GM19468 (cell line): Measurements from ENCODE around the gene GABRD.

Source experiments
- ATAC-seq: cut with Tn5 transposase; IDR thresholded peaks from one replicate; pipeline ENCODE4 v1.9.1; 2021; ENCODE audit warnings: mild to moderate bottlenecking, moderate library complexity, moderate number of reproducible peaks; ENCODE audit not compliant: unreplicated experiment; ENCODE audit errors: extremely low read depth

GABRD gene

GRCh38 chr1:2033165-2033564 lies 14.0 kb downstream of the GABRD start:
- no peak for ATAC-seq

- no peak for ATAC-seq
Observed at GRCh38 chr1:2036287-2036686, 17.1 kb downstream of the GABRD start.

- ATAC-seq: no peak
Observed at GRCh38 chr1:2037314-2037979, 18.3 kb downstream of the GABRD start.

DNA sequence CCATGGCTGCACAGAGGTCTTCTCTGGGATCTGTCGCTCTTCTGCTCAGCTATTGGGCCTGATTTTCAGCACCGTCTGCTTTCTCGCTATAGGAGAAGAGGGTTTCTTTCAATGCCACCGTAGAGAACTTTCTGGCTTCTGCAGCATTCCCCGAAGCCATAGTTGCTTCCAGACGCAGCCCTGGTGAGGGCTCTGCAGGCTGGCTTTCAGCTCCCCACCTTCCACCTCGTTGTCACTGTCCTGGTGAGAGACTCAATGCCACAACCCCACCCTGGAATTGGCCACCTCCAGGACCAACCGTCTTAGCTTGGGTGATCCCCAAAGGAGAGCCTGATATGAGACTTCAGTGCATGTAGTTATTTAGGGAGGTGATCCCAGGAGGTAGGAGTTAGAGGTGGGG lies 19.1 kb downstream of the GABRD start:
- ATAC-seq: no peak

DNA sequence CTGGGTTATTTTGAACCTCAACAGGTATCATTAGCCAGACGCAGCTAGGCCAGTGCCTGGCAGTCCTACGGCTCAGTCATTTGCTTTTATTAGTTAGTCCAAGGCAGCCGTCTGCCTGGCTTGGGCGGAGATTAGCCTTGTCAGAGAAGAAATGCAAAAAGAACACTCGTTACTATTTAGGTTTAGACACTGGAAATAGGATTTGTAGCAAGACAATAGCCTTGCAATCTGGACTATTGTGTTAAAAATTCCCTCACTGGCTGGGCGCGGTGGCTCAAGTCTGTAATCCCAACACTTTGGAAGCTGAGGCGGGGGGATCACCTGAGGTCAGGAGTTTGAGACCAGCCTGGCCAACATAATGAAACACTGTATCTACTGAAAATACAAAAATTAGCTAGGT lies 20.1 kb downstream of the GABRD start:
- no peak for ATAC-seq

GRCh38 chr1:2041305-2041704 lies 22.2 kb downstream of the GABRD start:
- no peak for ATAC-seq

DNA sequence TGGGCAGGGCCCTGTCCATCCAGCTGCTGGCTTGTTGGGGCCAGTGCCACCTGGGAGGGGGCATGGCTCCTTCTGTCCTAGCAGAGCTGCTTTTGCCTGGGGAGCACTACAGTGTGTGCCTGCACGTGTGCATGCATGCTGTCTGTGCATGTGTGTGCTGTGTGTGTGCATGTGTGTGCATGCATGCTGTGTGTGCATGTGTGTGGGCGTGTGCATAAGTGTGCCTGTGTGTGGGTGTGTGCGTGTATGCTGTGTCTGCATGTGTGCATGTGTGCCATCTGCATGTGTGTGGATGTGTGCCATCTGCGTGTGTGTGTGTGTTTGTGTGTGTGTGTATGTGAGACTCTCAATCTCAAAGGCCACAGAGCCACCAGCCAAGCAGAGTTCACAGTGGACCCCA lies 22.7 kb downstream of the GABRD start:
- no peak for ATAC-seq

DNA sequence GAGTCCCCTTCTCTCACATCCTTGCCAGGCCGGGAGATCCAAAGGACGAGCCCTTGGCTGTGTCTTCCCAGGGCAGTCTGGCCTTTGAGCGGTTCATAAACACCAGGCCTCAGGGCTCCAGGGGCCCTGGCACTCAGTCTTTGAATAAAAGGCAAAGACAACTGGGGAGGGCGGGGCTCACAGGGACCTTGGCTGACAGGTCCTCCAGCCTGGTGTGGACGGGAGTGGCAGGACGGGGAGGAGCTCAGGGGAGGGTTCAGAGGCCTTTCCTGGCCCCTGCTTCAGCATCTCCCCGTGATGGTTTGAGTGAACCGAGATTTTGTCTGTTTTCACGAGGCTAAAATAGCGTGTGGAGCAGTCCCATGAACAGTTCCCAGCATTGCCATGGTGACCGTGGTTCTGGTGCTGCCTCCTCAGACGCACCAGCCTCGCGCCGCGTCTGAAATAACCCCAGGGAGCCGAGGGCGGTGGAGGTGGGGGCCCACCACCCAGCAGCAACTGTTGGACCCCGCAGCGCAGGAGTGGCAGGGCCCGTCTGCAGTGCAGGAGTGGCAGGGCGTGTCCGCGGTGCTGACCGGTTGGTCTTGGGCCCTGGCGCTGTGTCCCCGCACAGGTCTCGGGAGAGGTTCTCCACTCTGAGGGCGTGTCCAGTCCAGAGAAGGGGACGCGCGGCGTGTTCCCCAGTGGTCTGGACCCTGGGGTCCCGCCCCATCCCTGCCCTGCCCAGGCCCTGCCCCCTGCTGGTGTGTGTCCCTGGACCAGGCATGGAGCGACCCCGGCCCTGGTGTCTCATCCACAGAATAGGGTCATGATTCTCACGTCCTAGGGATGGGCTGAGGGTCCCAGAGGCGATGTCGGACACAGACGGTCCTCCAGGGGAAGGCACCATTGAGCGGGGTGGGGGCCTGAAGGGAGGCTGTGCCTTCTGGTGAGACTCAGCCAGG lies 24.0 kb downstream of the GABRD start:
- no peak for ATAC-seq

GRCh38 chr1:2043886-2044285 lies 24.7 kb downstream of the GABRD start:
- ATAC-seq: no peak

- ATAC-seq: no peak
Observed at GRCh38 chr1:2044510-2045319, 25.6 kb downstream of the GABRD start.

- no peak for ATAC-seq
Observed at GRCh38 chr1:2045468-2046173, 26.5 kb downstream of the GABRD start.

GRCh38 chr1:2046174-2046917 lies 27.2 kb downstream of the GABRD start:
- no peak for ATAC-seq

DNA sequence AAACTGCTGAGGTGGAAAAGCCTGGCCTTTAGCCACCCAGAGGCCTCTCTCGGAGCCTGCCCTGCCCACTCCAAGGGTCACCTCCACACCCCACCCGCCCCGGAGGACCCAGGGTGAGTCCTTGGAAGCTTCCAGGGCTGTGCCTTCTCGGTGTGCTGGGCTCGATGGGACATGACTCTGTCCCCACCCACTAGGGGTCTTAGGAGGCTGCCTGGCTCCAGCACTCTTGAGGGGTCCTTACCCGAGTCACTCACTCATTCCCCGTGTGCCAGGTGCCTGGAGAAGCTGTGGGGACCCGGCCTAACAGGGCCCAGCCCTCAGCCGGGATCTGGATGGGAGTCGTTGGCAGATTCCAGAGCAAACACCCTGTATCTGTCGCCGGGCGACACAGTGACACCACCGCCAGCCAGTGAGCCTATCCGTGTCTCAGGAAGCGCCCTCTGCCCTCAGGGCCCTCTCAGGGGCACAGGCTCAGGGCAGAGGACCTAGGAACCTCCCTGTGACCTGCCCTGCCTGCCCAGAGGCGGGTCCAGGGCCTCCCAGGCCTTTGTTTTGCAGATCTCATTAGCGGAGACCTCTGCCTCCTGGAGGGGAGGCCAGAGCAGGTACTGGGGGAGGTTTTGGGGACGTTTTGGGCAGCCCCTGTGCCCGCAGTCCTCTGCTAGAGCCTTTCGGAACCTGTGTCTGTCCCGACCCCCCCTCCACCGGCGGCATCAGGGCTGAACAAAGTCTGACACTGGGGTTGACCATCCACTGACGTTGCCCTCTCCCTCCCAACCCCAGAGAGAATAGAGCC lies 28.0 kb downstream of the GABRD start:
- ATAC-seq: no peak

- ATAC-seq: no peak
Observed at GRCh38 chr1:2047749-2048729, 28.9 kb downstream of the GABRD start.

GRCh38 chr1:2049225-2049717 lies 30.1 kb downstream of the GABRD start:
- no peak for ATAC-seq

GRCh38 chr1:2049718-2050431 lies 30.7 kb downstream of the GABRD start, which contains the start of gene PRKCZ:
Gene PRKCZ, plus strand, starts transcription at chr1:2050411. Its CDS starts 220 bp downstream, at chr1:2050631.
- no peak for ATAC-seq

GRCh38 chr1:2050461-2050792 lies 31.3 kb downstream of the GABRD start:
- no peak for ATAC-seq
